HG03432 (cell line): ENCODE data around the gene ZMYM2.
"Not testable (repeated sequence)": the region's sequence is repeated elsewhere in the genome, so short reads cannot be mapped to it uniquely, and the experiment has no call there.

Source experiments
- ATAC-seq: cut with Tn5 transposase; IDR thresholded peaks from one replicate; pipeline ENCODE4 v1.9.1; 2021; ENCODE audit warnings: mild to moderate bottlenecking, moderate library complexity; ENCODE audit not compliant: unreplicated experiment

ZMYM2 gene

DNA sequence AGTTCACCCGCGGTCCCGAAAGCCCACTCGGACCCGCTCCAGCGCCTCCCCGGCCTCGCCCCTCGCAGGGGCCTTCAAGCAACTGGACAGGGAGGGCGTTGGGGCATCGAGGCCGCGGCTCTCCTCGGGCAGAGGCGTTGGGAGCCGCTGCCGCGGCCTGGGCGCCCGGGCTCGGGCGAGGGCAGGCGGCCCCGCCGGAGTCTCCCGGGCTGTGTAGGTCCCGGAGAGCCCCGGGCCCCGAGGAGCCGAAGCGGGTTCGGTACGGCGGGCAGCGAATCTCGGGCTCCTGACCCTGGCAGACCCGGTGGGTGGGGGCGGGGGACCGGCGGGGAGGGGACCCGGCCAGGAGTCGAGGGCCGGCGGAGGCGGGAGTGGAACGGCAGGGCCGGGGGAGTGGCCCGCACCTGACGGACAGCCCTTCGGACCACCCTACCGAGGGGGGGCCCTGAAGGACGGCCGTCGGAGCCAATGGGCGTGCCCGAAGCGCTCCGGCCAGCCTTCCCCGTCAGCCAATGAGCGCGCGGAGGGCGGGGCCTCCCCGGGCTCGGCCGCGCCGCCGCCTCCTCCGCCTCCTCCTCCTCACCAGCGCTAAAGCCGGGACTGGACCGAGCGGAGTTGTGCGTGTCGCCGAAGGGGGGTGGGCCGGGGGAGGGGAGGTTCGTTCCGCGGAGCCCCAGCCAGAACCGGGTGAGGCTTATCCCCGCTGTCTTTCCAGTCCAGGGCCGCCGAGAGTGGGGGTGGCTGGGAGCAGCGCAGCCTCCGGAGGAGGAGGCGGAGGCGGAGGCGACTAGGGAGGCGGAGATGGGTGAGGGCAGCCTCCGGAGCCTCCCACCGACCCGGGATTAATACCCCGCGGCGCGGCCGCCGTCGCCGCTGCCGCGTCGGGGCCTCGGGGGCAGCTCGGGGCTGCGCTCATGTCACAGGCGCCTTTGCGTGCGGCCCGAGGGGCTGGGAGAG, at the start of gene ZMYM2:
Gene ZMYM2, plus strand, starts transcription at position 573 of the 957 bp plus-strand sequence. CDS start 34,346 bp downstream, outside the sequence.
- peak; percentile 82 for ATAC-seq

DNA sequence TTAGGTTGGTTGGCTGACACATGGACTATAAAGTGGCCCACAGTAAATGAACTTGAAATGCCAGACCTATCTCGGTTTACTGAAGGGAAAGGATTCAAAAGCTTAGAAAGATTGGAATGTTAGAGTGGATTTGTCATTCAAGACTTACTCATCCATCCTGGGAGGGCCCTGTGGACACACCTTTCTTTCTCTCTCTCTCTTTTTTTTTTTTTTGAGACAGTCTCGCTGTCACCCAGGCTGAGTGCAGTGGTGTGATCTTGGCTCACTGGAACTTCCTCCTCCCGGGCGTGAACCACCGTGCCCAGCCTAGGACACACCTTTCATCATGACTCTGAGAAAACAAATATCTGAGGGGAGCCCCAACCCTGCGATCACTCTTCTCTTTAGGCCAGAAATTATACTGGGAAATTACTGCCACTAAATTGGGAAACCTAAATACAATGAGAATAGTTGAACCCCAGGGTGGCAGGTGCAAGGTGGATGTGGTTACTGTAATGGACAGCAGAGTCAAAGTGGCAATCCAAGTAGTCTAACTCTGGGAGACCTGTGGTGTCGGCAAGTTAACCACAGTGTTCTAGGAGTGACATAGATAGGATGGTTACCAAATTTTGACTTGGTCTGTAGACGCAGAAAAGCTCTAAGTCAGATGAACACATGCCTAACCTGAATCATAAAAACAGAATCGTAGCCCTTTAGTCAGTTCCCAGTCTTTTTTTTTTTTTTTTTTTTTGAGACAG, 48.0 kb upstream of the ZMYM2 start:
- ATAC-seq: no peak

DNA sequence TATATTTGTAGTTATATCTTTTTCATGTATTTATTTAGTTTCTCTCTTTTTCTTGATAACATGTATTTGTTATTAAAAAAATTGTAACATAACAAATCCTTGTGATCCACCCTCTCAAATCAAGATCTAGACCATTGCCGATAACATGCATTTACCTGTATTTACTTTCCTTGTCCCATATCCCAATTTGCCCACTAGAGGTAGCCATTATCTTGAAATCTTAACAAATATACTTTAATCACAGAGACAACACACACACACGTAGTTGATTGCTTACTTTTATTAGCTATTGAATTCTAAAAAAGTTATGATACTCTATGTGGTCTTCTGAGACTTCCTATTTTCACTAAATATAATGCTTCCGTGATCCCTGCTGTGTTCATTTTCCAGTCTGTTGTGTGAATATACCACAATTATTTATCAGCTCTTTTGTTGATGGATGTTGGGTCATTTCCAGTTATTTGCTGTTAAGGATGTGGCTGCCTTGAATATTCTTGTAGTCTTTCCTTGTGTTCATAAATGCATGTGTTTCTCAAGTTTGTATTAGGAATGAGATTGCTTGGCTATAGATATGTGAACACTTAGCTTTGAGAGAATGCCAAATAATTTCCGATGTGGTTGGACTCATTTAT, 31.3 kb upstream of the ZMYM2 start:
- no peak for ATAC-seq

DNA sequence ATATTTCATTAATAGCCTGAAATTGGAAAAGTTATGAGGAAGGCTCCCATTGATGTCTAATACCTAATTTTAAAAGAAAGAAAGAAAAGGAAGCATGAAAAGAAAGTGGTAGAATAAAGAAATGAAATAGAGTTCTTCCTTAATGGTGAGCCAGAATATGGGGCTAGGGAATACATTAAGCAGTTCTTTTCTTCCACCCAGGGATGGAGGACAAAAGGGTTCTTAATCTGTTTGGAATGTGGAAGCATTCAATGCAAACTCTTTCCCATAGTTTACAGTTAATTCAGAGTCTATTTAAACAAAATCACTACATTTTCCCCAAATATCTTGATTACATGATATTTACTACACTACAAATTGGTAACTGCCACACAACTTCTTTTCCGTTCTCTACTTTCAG, 18.4 kb upstream of the ZMYM2 start:
- no peak for ATAC-seq

DNA sequence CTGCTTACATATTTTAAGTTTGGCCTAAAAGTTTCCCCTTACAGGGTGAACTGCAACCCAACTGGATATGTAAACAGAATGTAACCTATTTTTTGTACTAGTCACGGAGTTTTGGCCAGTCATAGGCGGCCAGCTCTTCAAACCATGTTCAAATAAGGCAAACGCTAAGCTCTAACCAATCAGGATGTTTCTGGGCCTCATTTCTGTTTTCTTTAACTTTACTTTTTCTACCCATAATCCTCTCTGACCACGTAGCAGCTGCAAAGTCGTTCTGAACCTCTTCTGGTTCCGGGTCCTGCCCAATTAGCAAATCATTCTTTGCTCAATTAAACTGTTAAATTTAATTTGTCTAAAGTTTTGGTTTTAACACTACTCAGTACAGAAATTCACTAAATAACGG, 8.2 kb upstream of the ZMYM2 start:
- ATAC-seq: no peak

DNA sequence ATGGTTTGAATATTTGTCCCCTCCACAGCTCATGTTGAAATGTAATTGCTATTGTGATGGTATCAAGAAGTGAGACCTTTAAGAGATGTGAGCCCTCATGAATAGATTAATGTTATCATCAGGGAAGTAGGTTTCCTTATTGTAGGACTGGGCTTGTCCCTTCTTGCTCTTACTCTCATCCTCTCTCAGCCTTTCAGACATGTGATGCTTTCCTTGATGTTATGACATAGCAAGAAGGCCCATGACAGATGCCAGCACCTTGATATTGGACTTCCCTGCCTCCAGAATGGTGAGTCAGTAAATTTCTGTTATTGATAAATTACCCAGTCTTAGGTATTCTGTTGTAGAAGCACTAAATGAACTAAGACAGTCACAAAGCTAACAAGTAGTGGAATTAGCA, 5.7 kb upstream of the ZMYM2 start:
- no peak for ATAC-seq

DNA sequence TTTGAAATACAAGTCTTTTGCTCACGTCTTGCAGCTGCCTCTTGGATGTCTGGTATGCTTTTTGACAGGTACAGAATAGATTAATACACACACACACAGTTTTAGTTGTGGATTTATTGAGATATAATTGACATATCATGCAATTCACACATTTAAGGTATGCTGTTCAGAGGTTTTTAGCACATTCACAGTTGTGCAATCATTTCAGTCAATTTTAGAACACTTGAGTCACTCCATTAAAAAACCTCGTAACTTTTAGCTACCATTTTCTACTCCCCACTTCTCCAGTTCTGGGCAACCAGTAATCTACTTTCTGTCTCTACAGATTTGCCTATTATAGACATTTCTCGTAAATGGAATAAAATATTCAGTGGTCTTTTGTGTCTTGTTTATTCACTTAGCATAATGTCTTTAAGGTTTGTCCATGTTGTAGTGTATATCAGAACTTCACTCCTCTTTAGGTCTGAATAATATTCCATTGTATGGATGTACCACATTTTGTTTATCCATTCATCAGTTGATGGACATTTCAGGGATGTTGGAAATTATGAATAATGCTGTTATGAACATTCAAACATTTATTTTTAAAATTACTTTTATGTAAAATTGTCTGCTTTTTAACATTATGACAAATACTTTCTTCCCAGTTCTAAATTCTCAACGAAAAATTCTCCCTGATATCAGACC, 2.5 kb upstream of the ZMYM2 start:
- ATAC-seq: no peak

DNA sequence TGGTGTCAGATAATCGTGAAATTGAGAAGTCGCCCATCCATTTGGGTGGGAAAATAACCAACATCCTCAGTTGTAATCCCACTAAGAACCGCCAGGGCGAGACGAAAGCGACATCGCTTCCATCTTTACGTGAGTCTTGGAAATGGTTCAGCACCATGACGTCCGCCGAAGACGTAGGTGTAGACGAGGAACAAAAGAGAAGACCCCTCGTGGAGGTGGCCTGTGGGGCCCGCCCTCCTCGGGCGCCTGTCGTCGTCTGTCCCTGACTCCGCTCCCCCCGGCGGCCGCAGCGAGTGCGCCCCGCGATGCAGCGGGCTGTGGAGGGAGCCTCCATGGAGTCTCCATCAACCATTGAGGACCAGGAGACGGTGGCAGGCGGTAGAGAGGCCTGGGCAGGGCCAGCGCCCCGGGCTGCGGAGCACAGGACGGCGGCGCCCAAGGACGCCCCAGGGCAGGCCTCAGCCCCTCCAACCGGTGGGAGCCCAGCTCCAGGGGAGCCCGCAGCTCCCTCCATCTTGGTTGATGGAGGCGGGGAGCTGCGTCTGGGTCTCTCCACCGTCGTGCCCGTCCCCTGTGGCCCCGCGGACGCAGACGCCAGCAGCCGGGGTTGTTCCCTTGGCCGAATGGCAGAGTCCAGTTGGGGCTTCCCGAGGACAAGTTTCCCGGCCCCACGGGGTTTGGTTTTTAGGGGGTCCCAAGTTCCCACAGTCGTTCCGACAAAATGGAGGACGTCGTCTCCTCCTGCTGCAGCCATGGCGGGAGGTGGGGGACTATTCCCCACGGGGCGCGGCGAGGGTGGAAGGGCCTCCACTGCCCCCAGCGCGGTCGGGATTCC, 990 bp upstream of the ZMYM2 start:
- peak; percentile 25 for ATAC-seq

DNA sequence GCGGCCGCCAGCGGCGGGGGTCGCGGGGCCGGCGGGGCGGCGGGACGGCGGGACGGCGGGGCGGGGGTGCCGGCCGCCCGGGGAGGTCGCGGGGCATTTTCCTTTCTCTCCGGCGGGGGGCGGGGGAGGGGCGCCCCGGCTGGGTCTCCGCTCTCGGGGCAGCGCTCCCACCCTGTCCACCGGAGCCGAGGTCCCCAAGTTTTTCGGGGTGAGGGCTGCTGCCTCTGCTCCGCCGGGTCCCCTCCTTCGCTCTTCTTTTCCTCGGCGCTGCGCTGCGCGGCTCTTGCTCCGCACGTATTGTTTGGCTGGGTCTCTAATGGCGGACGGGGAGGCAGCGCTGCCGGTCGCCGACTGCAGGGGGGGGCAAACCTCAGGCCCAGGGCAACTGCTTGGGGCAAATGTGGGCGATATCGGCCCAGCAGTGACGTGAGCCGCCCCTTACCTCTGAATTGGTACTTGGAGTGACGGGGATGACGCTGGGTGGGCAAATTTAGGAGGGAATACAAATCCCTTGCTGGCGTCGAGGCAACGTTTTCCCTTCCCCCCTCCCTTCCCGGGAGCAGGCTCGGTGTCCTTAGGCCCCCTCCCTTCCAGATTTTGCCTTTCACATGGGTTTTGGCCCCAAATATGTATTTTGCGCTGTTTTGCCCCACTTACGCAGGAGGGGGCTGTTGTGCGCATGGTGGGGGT, 759 bp downstream of the ZMYM2 start:
- peak; percentile 21 for ATAC-seq

DNA sequence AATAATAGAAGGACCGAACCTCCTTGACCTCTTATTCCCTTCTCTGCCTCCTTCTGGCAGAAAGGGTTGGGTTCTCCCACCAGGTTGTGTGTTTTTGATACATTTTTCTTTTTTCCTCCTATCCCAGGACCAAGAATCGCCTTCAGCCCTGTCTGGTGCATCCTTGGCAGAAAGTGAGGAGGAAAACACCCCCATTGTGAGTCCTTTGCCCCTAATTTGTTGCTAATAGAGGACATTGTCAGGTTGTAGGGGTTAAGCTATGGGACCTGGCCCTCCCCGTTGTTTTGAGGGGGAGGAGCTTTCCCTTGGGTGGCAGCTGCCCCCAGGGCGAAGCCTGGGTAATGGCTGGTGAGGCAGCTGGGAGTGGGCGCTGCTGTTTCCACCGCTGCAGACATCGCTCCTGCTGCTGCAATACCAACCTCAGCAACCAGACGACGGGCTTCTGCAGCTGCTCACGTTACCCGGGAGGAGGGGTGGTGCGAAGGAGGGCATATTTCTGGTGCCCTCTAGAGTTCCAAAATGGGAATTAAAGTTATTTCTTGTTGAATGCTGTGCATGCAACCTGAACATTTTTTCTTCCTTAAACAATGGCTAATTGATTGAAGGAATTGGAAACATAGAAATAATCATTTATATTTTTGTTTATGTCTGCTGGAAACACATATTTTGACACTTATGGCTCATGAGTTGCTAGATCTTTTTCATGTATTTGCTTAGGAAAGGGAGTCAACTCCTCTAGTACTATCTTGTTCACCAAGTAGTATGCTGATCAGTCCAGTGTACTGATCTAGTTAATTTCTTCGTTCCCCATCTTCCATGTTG, 1.5 kb downstream of the ZMYM2 start:
- ATAC-seq: peak; percentile 36

DNA sequence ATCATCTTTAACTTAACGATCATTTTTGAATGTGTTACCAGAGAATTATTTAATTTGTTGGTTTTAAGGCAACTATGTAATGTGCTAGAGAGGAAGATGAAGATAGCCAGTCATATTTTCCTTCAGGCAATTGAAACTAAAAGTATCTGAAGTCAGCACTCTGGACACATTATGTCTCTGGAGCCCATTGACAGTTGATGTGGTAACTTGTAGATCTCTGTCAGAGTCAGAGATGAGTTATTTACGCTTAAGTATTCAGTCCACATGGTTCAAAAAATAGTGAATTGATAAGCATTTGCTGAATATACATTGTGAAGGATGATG, 2.1 kb downstream of the ZMYM2 start:
- ATAC-seq: no peak

DNA sequence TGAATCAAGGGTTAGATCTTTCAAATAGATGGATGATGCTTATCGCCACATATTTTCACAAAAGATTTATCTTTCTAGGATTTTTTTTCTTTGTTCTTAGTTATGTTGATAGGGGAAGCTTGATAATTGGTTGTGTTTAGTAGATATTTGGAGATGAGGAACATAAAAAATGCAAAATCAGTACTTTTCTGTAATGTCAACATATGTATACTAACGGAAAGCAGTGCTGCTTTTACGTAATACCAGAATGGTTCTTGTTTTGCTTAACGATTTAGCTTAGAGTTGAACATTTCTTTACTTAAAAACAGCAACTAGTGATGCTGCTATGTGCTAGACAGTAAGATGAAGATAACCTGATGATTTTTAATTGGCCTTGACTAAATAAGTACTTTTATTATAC, 3.0 kb downstream of the ZMYM2 start:
- ATAC-seq: no peak

DNA sequence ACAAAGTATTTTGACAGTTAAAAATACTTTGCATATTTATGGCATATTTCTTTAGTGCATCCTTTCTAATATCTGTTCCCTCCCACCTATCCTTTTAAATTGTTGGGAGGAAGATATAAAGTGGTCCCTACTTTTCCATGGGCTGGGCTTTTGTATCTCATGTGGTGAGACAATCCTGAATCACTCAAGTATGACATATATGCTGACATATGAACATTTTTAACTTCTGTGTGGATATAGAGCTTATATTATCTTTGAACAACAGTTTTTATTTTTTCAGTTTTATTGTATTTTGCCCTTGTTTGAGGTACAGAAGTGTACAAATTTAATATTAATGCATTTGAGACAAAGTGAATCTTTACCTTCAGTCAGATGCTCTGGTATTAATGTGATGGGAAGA, 3.4 kb downstream of the ZMYM2 start:
- ATAC-seq: no peak

DNA sequence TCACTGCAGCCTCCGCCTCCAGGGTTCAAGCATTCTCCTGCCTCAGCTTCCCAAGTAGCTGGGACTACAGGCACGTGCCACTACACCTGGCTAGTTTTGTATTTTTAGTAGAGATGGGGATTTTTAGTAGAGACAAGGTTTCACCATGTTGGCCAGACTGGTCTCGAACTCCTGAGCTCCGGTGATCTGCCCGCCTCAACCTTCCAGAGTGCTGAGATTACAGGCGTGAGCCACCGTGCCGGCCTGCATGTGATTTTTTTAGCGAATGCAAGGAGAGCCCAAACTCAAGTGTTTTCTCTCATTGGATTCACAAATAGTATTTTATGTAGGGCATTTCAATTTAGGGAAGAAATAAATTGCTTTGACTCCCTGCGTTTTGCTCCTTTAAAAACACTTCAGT, 4.4 kb downstream of the ZMYM2 start:
- ATAC-seq: no peak

DNA sequence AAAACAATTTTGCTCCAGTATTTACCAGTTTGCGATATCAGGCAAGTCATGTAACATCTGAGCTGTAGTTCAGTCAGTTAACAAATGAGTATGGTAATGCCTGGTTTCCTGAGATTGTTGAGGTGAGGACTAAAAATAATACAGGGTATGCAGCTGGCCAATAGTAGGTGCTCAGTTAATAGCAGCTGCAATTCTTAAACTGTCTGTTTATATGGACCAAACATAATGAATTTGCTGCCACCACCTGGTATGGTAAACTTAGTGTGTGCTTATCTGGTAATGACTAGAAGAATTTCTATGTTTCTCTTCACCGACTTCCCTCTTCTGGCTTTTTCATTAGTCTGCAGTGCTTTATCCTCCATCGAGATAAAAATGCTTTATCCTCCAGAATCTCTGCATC, 9.1 kb downstream of the ZMYM2 start:
- no peak for ATAC-seq

DNA sequence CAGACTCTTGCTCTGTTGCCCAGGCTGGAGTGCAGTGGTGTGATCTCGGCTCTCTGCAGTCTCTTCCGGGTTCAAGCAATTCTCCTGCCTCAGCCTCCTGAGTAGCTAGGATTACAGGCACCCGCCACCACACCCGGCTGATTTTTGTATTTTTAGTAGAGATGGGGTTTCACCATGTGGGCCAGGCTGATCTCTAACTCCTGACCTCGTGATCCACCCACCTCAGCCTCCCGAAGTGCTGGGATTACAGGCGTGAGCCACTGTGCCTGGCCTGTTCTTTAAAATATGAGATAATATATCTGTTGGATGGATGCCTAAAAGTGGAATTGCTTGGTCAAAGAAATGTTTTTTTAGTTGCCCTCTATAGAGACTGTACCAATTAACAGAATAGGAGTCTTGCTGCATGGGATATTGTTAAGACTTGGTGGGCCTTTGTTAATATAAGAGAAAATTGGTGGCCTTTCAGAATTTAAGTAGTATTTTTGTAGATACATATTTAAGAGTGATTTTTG, 16.0 kb downstream of the ZMYM2 start:
- ATAC-seq: not testable (repeated sequence)

DNA sequence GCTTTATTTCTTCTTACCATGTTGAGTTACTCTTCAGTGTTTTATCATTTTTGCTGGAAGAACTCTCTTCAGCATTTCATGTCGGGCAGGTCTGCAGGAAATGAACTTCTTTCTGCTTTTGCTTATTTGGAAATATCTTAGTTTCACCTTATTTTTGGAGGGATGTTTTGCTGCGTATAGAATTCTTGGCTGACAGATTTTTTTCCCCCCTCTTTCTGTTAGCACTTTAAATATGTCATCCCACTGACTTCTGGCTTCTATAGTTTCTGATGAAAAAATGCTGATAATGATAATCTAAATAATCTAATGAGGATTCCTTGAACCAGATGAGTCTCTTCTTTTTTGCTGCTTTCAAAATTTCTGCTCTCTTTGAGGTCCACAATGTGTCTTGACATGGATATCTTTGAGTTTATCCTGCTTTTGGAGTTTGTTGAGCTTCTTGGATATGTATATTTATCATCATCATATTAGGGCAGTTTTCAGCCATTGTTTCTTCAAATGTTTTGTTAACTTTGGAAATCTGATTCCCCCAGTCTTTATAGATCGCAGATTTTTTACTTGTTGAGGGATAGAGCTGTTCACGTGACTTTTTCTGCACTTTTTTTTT, 20.4 kb downstream of the ZMYM2 start:
- ATAC-seq: no peak

DNA sequence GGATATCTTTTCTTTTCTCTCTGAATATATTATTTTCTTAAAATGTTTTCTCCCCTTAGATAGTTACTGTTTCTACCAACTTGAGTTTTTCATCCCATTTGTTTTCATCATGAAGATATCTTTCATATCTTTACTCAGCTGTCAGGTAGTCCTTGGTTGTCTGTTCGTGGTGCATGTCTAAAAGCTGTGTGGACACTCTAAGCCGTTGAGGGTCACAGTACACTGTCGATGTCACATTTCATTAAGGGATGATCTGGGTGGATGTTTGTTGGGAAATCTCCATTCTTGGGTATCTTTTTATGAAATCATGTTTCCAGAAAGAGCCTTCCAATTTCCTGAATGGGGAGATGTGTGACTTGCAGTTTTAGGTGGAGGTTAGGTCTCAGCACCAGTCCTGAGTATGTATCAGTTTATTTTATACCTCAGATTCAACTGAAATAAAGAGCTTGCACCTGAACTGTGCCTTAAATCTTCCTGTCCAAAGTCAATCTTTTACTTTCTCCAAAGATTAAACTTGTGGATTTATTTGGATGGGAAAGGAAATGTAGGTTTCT, 23.2 kb downstream of the ZMYM2 start:
- ATAC-seq: no peak
